Uterus (tissue), 4 donors: ENCODE data around the gene GALNT14. TPM values are rescaled to one million over a fixed set of nuclear protein-coding genes. Genes with fewer than 3 reads are reported as not detected.

Experiments used
- DNase-seq, 2 donors: peaks; one replicate each; pipeline ENCODE4 v3.0.0-alpha.2; 2019 to 2020
- H3K27ac ChIP-seq, 2 donors: fragments of 200-600 bp; sonication (generic); 1 replicate in 1 of 2; 2 replicates in 1 of 2; pipeline ENCODE4 v1.5.1; 2016 to 2018
- H3K27me3 ChIP-seq, 2 donors: fragments of 200-600 bp; sonication (generic); one replicate each; pipeline ENCODE4 v1.5.1; 2018 to 2019; ENCODE audit warnings: control low read depth in 1 of 2
- H3K36me3 ChIP-seq, 2 donors: fragments of 200-600 bp; sonication (generic); one replicate each; pipeline ENCODE4 v1.5.1; 2019; ENCODE audit warnings: control low read depth in 1 of 2
- H3K4me1 ChIP-seq, 2 donors: fragments of 200-600 bp; sonication (generic); one replicate each; pipeline ENCODE4 v1.5.1; 2018 to 2019; ENCODE audit warnings: control low read depth in 1 of 2
- H3K4me3 ChIP-seq, 2 donors: fragments of 200-600 bp; sonication (generic); 1 replicate in 1 of 2; 2 replicates in 1 of 2; pipeline ENCODE4 v1.5.1; 2018 to 2019; ENCODE audit warnings: mild to moderate bottlenecking in 1 of 2
- H3K9me3 ChIP-seq, 2 donors: fragments of 200-600 bp; sonication (generic); one replicate each; pipeline ENCODE4 v1.5.1; 2019; ENCODE audit warnings: control low read depth in 1 of 2
- POLR2A ChIP-seq, 2 donors: fragments of 450-650 bp; IDR thresholded peaks; one replicate each; pipeline ENCODE4 v1.6.1; 2016; ENCODE audit warnings: antibody characterized with exemption in 2 of 2, mild to moderate bottlenecking in 1 of 2, moderate library complexity in 1 of 2
- intact Hi-C: fragments of 100-400 bp; cut with DNase I; formaldehyde crosslinking; loops from one replicate; pipeline ENCODE4 v1.15.1; 2023; ENCODE audit warnings: low total_unique reads
- total RNA-seq, 4 donors: library from RNA; depleted of rRNA in 3 of 4; stranded (reverse); fragments of >200 nt in 3 of 4; gene quantifications; one replicate each; pipeline versions ENCODE4 v1.1.0 to v1.2.4, GENCODE V29; 2014 to 2023
- TF ChIP-seq, protein P1 (sequence below), 4 experiments: fragments of 200-600 bp in 2 of 4; fragments of 450-650 bp in 2 of 4; sonication (generic) in 2 of 4; IDR thresholded peaks; one replicate each; pipeline ENCODE4 v1.5.1; 2016 to 2019; ENCODE audit warnings: antibody characterized with exemption in 4 of 4, mild to moderate bottlenecking in 2 of 4, moderate library complexity in 1 of 4
- donor health status: DM: yes; HTN: yes; CAD: no.

GALNT14 gene
- total RNA-seq, 4 donors from 2014 or later: 0.58 to 4.0 TPM; not detected in 2

DNA sequence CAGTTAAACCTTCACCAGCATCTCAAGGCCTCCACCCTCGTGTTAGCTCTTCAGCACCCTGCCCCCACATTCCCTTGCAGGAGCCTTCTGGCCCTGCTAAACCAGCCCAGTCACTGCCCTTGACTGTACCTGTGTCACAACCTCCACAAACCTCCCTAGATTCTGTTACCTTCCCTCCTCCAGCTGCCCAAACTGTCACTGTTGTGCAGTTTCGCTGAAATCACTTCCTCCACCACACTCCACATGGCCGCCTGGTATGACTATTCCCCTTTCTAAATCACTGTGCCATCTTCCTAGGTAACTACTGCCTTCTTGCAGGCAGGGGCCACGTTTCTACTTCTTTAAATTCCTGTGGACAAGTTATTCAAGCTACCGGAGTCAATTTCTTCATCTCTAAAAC, 160.2 kb downstream of the GALNT14 start:
- DNase-seq: no peak

DNA sequence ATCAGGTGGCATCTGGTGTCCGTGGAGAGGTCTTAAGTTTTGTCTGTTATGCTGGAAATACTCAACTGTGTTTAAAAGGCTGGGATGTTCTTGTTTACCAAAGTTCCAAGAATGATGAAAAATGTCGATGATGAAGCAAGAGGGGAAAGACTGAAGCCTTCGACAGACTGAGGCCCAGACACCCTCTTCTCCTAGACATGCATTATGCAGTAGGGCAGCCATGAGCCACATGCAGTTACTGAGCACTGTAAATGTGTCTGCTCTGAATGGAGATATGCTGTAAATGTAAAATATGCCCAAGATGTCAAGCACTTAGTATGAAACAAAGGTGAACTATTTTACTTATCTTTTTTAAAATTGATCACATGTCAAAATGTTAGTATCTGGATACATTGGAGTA, 163.1 kb downstream of the GALNT14 start:
- H3K36me3 ChIP-seq: no peaks in the 10 kb centered on the region
- TF ChIP-seq, protein P1, sequence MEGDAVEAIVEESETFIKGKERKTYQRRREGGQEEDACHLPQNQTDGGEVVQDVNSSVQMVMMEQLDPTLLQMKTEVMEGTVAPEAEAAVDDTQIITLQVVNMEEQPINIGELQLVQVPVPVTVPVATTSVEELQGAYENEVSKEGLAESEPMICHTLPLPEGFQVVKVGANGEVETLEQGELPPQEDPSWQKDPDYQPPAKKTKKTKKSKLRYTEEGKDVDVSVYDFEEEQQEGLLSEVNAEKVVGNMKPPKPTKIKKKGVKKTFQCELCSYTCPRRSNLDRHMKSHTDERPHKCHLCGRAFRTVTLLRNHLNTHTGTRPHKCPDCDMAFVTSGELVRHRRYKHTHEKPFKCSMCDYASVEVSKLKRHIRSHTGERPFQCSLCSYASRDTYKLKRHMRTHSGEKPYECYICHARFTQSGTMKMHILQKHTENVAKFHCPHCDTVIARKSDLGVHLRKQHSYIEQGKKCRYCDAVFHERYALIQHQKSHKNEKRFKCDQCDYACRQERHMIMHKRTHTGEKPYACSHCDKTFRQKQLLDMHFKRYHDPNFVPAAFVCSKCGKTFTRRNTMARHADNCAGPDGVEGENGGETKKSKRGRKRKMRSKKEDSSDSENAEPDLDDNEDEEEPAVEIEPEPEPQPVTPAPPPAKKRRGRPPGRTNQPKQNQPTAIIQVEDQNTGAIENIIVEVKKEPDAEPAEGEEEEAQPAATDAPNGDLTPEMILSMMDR (IDR thresholded peaks at IDR 0.05): no peak
- no peak for TF ChIP-seq POLR2A (IDR thresholded peaks at IDR 0.05)
- no peak overlapping the region for H3K4me3 ChIP-seq
- DNase-seq: no peak
- intact Hi-C loops: no loop called here
- no peaks in the 10 kb centered on the region for H3K4me1 ChIP-seq
- H3K27ac ChIP-seq: no peak overlapping the region
- no peaks in the 10 kb centered on the region for H3K27me3 ChIP-seq
- H3K9me3 ChIP-seq: no peaks in the 10 kb centered on the region

More for the DNA sequence above, 160.2 kb downstream of the GALNT14 start:
- Histone ChIP-seq H3K4me1 (peaks cover 0 to 3% of the 10 kb centered on the region in 2 donors), H3K9me3 (no peaks in the 10 kb centered on the region), H3K4me3 (no peak overlapping the region), H3K27ac (no peak overlapping the region), H3K36me3 (no peaks in the 10 kb centered on the region), H3K27me3 (no peaks in the 10 kb centered on the region)
- intact Hi-C loops: no loop called here
- TF ChIP-seq POLR2A (IDR thresholded peaks at IDR 0.05): no peak
- TF ChIP-seq, protein P1 (IDR thresholded peaks at IDR 0.05): no peak

DNA sequence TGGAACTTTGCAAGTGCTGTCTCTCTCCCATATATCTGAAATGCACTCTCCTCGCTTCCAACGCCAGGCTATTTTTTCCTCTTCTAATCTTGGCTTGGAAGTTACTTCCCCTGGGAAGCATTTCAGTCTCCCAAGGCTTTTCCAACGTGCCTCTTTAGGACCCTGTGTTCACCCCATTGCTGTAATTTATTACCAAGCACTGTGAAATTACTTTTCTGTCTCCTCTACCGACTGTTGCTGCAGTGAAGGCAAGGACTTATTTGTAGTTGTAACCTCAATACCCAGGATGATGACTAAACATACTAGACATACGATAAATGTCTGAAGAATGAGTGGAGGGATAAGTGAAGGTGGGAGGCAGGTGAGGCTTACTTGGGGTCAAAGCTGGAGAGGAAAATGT, 163.7 kb downstream of the GALNT14 start:
- intact Hi-C loops: no loop called here
- no peak for DNase-seq
- no peaks in the 10 kb centered on the region for H3K27me3 ChIP-seq

DNA sequence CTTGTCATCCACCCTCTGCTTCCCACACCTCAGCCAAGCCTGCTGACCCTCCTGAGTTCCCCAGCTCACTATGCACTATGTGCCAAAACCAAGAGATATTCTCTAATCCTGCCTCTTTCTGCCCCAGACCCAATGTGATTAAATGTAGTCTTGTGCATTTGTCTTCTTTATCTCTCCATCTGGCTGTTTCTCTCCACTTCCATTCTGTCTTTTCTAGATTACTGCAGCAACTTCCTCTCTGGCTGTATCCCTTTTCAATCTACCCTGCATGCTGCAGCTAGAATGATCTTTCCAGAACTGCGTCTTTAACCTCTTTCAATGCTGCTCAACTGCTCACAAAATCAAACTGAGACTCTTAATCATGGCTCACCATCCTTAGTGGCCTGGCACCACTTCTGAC, 164.1 kb downstream of the GALNT14 start:
- intact Hi-C loops: no loop called here
- TF ChIP-seq POLR2A (IDR thresholded peaks at IDR 0.05): no peak
- TF ChIP-seq, protein P1 (IDR thresholded peaks at IDR 0.05): no peak
- no peaks in the 10 kb centered on the region for H3K4me1 ChIP-seq
- no peaks in the 10 kb centered on the region for H3K9me3 ChIP-seq
- H3K27me3 ChIP-seq: no peaks in the 10 kb centered on the region
- H3K36me3 ChIP-seq: no peaks in the 10 kb centered on the region
- H3K27ac ChIP-seq: no peak overlapping the region
- no peak overlapping the region for H3K4me3 ChIP-seq
- DNase-seq: no peak

More for the DNA sequence above, 163.7 kb downstream of the GALNT14 start:
- H3K9me3 ChIP-seq: no peaks in the 10 kb centered on the region
- H3K4me3 ChIP-seq: no peak overlapping the region
- no peak overlapping the region for H3K27ac ChIP-seq
- H3K4me1 ChIP-seq: no peaks in the 10 kb centered on the region
- no peak for TF ChIP-seq POLR2A (IDR thresholded peaks at IDR 0.05)
- TF ChIP-seq, protein P1 (IDR thresholded peaks at IDR 0.05): no peak
- H3K36me3 ChIP-seq: no peaks in the 10 kb centered on the region

DNA sequence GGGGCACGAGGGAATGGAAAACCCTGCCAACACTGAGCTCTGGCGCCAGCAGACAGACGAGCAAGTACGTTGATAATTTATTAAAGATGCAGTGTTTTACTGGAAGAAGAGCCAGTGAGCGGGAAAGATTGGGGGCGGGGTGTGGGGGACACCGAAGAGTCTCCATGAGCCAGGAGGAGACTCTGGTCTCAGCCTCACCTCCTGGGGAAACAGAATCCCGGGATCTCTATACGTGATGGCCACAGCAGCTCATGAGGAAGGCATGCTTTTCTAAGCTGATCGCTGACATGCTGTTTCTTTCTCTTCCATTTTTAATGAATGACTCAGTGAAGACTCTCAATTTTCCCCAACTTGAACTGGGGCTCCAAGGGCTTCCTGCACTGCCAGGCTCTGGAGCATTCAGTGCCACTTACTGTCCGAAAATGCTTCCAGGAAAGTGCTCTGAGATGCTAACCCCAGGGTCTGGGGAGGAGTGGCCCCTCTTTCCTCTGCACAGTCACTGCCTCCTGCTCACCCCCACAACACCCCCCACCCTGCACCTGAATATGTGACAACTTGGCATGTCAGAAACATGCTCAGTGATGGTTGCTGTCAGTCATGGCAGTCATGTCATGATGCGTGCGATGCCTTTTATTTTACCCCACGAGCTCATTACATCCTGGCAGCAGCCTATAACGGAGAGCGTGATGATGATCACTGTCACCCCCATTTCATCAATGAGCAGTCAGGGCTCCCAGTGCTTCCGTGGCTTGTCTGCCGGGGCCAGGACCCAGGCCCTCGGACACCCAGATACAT, 166.8 kb downstream of the GALNT14 start:
- H3K27ac ChIP-seq: no peak overlapping the region
- intact Hi-C loops: no loop called here
- no peaks in the 10 kb centered on the region for H3K27me3 ChIP-seq
- H3K4me3 ChIP-seq: no peak overlapping the region
- H3K36me3 ChIP-seq: no peaks in the 10 kb centered on the region
- H3K4me1 ChIP-seq: no peaks in the 10 kb centered on the region
- no peak for TF ChIP-seq POLR2A (IDR thresholded peaks at IDR 0.05)
- TF ChIP-seq, protein P1 (IDR thresholded peaks at IDR 0.05): no peak
- H3K9me3 ChIP-seq: no peaks in the 10 kb centered on the region
- DNase-seq: no peak
